Forelimb muscle (tissue), 1 donor: ENCODE measurements around the gene LRRC56. TPM values are rescaled to one million over a fixed set of nuclear protein-coding genes. Genes with fewer than 3 reads are reported as not detected.

Experiments
- DNase-seq: peaks from one replicate; pipeline ENCODE4 v3.0.0-alpha.2; 2013; ENCODE audit warnings: low read depth
- polyA plus RNA-seq: library from polyadenylated mRNA; unstranded; fragments of 120-200 nt; gene quantifications from one replicate; pipeline ENCODE4 v1.2.1, GENCODE V29; 2013; ENCODE audit not compliant: insufficient read length

LRRC56 gene
- polyA plus RNA-seq, 1 donor, result 7.3 TPM

DNA sequence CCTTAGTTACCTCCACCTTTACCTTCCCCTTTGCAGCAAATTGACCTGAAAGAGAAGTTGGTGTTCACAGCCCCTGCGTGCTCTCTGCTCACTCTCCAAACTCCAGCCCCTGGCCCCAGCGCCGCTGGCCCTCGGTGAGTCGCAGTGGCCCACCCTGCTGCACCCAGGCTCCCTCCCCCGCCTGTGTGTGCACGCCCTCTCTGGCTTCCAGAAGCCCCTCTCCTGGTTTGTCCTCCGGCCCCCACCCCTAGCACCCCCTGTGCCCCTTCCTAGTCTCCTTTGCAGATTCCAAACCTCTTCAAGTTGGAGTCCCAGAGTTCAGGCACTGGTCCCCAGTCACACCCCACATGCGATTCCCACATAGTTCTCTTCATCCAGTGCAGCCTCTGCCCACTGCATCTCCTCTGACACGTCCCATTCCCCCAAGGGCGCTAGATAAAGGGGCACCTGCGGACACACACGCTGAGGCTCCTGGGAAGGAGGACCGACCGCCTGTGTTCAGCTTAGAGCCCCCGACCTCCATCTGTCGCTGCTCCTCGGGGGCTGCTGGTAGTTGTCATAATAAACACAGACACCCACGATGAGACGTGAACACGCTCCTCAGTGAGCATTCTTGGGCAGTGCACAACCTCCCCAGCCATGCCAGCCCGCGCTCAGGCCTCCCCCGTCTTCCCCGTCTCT lies 37.4 kb downstream of the LRRC56 start:
- no peak for DNase-seq

GRCh38 chr11:575313-575995 lies 38.1 kb downstream of the LRRC56 start:
- peak; percentile 9 for DNase-seq

DNA sequence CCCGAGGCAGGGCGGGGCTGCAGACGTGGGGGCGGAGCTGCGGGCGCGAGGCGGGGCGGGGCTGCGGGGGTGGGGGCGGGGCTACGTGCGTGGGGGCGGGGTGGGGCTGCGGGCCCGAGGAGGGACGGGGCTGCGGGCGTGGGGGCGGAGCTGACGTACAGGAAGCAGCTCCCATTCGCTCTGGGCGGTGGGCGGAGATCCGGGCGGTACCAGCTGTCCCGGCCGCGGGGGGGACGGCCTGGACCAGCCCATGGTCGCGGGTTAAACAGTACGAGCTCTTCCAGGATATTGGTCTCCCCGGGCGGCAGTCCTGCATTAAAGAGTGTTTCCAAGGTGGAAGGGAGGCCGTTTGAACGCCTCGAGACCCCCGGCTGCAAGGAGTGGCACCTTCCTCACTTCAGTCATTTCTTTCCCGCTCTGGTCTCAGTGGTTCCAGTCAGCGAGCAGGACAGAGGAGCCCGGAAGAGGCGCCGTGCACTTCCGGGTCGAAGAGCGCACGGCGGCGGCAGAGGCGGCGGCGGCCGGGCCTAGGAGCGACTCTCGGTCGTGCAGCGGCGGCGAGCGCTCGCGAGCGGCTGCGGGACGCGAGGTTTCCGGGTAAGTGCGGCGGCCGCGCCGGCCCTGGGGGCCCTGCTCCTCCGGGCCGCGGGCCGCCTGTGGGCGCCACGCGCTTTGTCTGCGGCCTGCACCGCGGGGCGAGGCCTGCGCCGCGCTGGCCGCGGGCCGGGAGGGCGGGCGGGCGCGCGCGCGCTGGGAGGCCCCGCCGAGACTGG lies 38.9 kb downstream of the LRRC56 start, which contains the start of gene PHRF1:
Gene PHRF1, plus strand, starts transcription at position 475 of the 773 bp plus-strand sequence. CDS start 5,043 bp downstream, outside the sequence.
- peak; percentile 79 for DNase-seq

DNA sequence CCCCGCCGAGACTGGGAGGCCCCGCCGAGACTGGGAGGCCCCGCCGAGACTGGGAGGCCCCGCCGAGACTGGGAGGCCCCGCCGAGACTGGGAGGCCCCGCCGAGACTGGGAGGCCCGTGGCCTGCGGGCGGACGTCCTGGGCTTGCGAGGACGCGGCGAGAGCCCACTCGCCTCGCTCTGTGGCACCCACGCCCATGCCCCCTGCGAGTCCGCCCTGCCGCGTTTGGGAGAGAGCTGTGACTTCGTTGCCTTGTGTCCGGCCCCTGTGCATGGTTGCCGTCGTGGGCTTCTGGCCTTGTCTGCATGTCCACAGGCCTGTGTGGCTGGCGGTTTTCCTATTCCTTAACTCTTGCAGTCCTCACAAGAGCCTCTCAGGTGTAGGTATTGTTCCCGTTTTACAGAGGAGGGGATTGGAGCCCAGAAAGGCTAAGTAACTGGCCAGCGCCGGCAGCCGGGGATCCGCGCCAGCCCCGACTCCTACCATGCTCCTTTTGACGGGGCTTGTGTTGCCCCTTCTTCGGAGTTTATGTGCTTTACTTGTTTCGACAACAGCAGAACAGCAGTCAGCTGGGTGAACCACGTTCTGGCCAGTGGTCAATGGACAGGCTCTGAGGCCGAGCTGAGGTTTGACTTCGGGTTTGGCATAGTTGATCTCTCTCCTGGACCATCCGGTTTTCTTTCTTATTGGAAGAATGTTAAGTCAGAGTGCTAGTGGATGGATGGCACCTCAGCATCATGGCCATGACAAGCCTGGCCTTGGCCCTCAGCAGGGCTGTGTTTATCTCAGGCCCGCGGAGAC lies 39.7 kb downstream of the LRRC56 start:
- DNase-seq, result no peak

DNA sequence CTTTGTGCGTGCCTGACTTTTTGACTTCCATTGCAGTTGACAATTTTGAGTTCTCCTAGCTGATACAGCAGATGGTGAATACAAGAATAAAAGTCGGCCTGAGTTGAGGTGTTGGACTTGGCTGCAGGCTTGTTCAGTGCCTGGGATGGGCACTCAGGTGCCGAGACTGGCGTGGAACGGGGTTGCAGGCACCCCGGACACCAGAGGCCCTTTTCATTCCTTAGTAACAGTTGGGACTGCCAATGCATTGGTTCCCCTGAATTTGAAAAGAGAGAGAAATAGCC lies 40.2 kb downstream of the LRRC56 start:
- DNase-seq, result no peak

GRCh38 chr11:578276-579035 lies 41.1 kb downstream of the LRRC56 start:
- no peak for DNase-seq

GRCh38 chr11:579830-580601 lies 42.7 kb downstream of the LRRC56 start:
- no peak for DNase-seq

DNA sequence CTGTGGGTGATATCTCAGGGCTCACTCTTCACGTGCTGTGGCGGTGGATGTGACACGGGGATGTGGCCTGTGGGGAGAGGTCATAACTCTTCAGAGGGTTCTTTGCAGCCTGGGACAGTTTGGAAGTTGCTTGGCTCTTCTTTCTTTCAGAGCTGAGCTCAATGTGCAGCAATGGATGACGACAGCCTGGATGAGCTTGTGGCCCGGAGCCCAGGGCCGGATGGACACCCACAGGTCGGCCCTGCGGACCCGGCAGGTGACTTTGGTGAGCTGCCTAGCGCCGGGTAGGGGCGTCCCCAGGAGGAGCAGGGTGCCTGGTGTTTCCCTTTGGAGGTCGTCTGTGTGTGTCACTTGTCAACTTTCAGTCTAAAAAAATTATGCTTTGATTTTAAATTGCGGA lies 44.0 kb downstream of the LRRC56 start:
- no peak for DNase-seq

- DNase-seq, result no peak
Observed at GRCh38 chr11:581752-582151, 44.4 kb downstream of the LRRC56 start.

- DNase-seq, result no peak
Observed at GRCh38 chr11:584287-584686, 47.0 kb downstream of the LRRC56 start.

DNA sequence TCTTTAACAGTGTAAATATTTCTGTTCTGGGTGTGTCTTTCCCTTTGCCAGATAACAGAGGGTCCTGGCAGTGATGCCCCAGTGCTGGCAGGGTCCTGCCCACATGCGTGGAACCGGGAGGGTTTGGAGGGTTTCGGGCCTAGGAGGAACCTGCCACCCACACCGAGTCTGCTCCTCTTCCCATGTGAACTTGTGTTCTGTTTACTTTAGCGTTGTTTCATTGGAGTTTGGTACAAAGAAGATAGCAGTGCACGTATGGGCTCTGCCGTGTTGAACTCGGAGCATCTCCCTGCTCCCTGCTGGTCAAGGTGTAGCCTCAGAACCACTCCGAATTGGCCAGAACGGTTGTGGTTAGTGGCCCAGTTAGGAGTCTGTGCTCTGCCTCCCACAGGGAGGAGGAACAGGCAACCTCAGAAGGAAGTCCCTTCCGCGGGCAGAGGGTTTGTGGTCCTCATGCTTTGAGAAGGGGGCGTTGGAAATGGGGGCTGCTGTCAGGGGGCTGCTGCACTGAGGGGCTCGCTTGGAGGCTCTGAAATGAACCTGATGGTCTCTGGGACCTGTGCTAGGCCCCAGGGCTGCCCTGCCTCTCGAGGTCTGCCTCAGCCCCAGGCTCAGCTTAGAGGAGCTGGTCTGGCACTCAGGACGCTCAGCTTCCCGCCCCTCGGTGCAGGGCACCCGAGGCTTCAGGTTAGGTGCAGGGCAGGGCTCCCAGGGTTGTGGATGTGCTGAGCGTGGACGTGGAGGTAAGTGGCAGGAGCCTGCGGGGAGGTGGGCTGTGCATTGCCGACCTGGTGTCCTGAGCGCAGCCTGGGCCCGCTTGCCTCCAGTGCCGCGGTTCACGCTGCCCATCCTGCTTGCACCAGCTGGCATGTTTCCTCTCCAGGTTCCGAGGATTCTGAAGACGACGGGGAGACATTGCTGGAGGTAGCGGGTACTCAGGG lies 49.3 kb downstream of the LRRC56 start:
- no peak for DNase-seq

GRCh38 chr11:587546-587945 lies 50.2 kb downstream of the LRRC56 start:
- no peak for DNase-seq

GRCh38 chr11:587978-588380 lies 50.7 kb downstream of the LRRC56 start:
- no peak for DNase-seq

- DNase-seq, result no peak
Observed at GRCh38 chr11:589798-590197, 52.5 kb downstream of the LRRC56 start.

DNA sequence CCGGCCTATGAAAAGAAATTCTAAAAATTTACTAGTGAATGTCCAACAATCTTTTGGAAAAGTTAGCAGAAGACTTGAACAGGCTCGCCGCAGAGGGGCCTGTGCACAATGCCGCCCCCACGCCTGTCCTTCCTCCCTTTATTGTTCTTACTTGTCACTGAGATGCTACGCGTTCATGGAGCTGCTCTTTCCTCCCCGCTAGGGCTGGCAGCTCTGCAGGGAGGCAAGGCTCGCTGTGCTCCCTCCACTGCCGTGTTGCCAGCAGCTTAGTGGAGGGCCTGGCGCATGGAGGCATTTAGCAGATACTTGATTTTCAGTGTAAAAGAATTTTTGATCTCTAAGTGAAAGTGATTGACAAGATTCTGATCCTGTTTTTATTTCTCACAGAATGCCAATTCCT lies 53.7 kb downstream of the LRRC56 start:
- DNase-seq, result no peak

- no peak for DNase-seq
Observed at GRCh38 chr11:592501-592900, 55.2 kb downstream of the LRRC56 start.

GRCh38 chr11:592918-593317 lies 55.6 kb downstream of the LRRC56 start:
- no peak for DNase-seq

GRCh38 chr11:593347-593746 lies 56.0 kb downstream of the LRRC56 start:
- no peak for DNase-seq

DNA sequence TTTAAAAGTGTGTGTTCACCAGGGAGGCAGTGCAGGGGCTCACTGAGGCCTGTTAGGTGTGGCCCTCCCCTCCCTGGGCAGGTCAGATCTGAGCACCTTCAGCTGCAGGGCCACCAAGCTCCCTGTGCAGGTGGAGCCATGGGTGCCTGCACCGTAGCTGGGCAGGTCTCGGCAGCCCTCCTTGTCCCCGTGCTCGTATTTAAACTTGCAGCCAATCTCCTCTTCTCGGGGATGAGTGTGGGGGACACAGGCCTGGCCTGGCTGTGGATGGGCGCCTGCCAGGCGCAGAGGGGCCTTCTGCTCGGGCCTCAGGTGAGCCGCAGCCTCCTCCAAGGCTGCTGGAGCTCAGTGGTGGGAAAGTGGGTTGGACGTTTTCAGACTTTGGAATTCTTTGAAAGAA lies 58.1 kb downstream of the LRRC56 start:
- no peak for DNase-seq
